Skin of body (tissue), 2 donors: ENCODE measurements around the gene SNTG2. TPM values are rescaled to one million over a fixed set of nuclear protein-coding genes. Genes with fewer than 3 reads are reported as not detected.
"Not testable (repeated sequence)": the region's sequence is repeated elsewhere in the genome, so short reads cannot be mapped to it uniquely, and the experiment has no call there.

Source experiments
- DNase-seq: peaks from one replicate; lab custom pipeline; 2025; lab: John Stamatoyannopoulos, UW
- total RNA-seq: library from RNA; depleted of rRNA; stranded (reverse); fragments of >200 nt; gene quantifications from one replicate; pipeline ENCODE4 v1.2.3, GENCODE V29; 2014

Gene SNTG2
- 5.2 TPM for total RNA-seq

GRCh38 chr2:950080-950966 is at the start of gene SNTG2:
SNTG2 (plus strand) TSS chr2:950849; CDS start chr2:950997, 148 bp downstream.
- no peak for DNase-seq

GRCh38 chr2:902584-902983 is 48.1 kb upstream of the SNTG2 start:
- no peak for DNase-seq

DNA sequence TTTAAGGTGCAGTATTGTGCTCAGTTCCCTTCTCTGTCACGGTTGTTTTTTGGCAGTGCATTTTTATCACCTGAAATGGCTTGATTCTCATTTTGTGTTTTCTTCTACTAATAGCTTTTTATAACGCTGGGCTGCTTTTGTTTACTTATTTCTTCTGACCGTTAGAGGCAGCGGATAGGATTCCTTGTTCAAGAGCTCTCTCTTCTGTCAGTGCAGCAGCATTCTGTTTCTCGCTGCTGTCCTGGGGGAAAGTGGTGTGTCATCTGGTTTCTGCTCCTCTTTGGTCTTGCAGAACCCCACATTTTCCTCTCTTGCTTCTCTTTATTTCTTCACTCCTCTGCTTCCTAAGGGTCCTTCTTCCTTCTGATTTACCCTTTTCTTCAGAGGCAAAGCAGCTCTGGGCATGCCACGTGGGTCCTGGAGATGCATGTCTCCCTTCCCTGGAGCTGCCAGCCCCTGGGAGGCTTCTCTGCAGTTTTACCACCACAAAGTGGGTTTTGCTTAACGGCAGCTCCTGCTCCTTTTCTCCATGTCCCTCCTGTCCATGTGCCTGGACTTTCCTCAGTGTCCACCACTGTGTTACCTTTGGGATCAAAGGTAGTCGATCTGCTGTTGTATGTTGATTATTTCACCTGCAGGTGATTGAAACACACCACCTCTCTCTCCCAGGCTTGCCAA is 47.3 kb upstream of the SNTG2 start:
- no peak for DNase-seq

- DNase-seq, result no peak
Measured at GRCh38 chr2:904246-905024, 46.2 kb upstream of the SNTG2 start.

DNA sequence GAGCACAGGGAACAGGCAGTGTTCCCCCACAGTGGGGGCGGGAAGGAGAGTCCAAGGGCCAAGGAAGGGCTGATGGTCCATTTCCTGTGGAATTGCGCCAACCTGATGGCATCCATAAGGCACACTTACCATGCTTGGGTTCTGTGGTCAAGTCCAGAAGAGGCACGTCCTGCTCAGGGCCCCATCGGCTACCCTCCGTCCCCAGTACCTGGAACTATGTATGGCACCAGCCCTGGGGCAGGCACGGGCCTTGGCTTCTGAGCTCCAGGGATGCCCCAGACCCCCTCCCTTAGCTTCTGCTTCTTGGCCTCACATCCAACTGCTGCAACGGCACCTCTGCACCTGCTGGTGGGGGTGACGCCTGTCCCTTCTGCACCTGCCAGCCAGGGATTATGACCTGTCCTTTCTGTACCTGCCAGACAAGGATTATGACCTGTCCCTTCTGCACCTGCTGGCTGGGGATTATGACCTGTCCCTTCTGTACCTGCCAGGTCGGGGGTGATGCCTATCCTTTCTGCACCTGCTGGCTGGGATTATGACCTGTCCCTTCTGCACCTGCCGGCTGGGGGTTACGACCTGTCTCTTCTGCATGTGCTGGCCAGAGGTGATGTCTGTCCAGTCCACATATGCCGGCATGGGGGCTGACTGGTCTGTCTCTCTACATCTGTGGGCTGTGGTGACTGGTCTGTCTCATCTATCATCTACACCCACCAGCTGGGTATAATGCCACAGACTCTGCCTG is 45.4 kb upstream of the SNTG2 start:
- DNase-seq, result no peak

DNA sequence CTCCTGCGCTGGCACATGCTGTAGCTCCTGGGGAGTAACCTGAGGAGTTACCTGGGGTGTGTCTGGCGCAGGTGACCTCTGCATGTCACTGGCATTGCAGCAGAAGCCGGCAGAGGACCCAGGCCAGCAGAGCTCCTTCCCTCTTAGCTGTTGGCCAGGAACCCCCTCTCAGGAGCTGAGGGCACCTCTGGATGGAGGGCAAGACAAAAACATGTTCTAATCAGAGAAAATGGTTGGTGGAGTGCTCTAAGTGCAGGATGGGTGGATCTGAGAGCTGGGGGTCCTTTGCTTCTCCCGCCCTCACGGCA is 44.9 kb upstream of the SNTG2 start:
- DNase-seq, result no peak

DNA sequence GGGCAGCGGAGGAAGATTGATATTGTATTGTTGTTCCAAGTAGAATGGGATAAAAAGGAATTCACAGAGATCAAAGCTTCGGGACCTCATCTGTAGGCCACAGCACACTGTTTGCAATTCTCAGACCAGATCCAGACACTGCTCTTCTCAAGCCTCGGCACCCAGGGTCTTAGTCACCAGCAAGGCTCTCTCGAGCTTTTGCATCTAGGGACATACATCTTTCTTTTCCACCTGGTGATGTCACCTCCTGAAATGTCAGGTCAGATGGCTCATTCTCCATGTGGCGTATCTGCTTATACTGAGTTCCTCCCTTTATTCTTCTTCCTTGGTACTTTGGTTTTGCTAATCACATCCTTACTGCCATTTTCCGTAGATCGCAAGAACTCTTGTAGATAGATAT is 42.9 kb upstream of the SNTG2 start:
- no peak for DNase-seq

- DNase-seq, result no peak
Measured at GRCh38 chr2:908568-908967, 42.1 kb upstream of the SNTG2 start.

DNA sequence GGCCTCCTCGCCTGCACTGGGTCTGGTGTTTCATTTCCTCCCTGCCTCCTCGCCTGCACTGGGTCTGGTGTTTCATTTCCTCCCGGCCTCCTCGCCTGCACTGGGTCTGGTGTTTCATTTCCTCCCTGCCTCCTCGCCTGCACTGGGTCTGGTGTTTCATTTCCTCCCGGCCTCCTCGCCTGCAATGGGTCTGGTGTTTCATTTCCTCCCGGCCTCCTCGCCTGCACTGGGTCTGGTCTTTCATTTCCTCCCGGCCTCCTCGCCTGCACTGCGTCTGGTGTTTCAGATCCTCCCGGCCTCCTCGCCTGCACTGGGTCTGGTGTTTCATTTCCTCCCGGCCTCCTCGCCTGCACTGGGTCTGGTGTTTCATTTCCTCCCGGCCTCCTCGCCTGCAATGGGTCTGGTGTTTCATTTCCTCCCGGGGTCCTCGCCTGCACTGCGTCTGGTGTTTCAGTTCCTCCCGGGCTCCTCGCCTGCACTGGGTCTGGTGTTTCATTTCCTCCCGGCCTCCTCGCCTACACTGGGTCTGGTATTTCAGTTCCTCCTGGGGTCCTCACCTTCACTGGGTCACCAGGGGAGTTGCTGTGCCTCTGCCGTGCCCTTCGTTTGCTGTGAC is 40.8 kb upstream of the SNTG2 start:
- DNase-seq, result not testable (repeated sequence)

- DNase-seq, result no peak
Measured at GRCh38 chr2:910698-911097, 40.0 kb upstream of the SNTG2 start.

DNA sequence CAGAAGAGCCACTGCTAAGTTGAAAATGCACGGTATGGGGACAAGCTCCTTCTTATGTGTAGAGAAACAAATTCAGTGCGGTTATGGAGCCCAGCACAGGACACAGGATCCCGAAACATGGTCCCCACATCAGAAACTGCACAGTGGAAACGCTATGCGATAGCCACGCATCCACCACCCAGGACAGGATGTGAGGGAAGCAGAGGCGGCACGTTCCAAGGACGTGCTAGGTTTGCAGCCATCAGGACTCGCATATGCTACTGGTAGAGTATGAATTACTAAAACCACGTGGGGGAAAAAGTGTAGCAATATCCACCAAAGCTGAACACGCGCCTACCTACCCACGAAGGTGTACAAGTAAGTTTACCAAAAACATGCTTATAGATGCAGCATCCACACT is 34.7 kb upstream of the SNTG2 start:
- DNase-seq, result no peak

- no peak for DNase-seq
Measured at GRCh38 chr2:916935-917334, 33.7 kb upstream of the SNTG2 start.

DNA sequence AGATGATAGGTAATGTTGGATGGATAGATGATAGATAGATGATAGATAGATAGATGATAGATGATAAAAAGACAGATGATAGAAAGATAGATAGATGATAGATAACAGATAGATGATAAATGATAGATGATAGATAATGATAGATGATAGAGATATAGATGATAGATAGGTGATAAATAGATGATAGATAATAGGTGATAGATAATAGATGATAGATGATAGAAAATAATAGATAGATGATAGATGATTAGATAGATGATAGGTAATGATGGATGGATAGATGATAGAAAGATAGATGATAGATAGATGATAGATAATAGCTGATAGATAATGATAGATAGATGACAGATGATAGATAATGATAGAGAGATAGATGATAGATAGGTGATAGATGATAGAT is 31.0 kb upstream of the SNTG2 start:
- DNase-seq, result no peak

GRCh38 chr2:920573-920972 is 30.1 kb upstream of the SNTG2 start:
- DNase-seq, result no peak

DNA sequence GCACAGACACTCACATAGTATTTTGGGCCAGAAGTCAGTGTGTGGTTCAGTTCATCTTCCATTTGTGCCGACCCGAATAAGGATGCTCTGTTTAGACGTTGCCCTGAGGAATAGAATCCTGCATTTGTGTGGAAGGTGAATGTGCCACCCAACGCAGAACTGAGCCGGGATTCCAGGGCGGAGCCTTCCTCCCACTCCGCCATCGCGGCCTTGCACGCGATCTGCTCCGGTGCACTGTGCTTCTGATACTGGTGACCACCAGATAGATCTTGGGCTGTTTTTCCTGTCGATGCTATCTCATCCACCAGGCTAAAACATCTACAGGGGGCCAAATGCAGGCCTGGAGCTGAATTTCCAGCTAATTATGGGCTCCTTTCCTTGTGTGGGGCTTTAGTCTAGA is 29.6 kb upstream of the SNTG2 start:
- DNase-seq, result no peak

DNA sequence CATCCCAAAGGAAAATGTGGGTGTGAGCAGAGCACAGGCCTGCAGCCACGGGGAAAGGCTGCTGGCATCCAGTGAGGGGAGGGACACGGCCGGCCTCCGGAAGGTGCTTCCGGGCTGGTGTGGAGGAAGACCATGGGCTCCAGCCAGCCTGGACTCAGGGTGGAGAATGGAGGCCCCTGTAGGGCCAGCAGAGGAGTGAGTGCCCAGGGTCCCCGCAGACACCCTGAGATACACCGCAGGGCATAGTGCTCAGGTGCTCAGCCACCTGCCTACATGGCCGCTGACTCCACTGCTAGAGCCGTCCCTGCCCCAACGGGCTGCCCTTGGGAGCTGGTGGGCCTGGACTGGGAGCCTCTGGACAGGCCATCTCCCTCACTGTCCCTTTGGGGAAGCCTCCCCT is 28.5 kb upstream of the SNTG2 start:
- DNase-seq, result no peak

DNA sequence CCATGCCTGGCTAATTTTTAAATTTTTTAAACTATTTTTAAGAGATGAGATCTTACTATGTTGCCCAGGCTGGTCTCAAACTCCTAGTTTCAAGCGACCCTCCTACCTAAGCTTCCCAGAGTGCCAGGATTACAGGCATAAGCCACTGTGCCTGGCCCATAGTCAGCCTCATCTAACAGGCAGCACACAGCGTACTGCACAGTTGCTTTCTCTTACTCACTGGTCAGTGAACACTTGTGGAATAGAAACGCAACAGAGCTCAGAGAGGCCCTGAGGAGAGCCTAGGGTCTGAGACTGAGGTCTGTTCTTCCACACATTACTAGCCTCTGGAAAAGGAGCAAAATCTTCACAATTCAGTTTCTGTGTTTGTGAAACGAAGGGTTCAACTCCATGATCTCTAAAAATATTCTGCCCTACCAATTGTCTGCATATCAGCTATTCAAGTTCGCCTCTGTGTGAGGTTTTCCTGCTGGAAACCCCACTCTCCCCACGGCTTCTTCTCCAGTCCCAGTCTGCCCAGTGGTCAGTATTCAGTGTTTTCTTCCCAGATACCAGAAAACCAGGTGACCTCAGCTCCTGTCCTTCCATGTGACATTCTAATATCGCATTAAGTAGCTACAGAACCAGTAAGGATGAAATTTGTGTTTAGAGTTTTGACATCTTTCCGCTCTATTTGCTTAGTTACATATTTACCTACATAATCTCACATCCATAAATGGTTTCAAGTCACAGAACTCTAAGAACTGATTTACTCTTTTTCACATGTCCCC is 26.6 kb upstream of the SNTG2 start:
- no peak for DNase-seq

DNA sequence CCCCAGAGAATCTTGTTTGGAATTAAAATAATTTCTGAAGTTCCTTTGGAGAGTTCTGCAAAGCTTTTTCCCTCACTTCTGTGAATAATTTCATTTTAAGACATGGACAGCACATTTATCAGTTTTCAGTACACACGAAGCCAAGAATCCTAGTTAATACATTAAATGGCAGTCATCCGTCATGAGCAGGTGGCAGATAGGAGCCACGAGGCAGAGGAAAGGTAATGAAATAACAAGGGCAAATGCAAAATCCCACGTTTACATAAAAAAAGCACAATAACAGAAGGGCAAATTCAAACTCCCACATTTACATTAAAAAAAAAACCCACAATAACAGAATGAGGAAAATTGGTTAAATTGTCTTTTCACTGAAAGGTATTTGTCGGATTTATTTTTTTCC is 25.9 kb upstream of the SNTG2 start:
- no peak for DNase-seq

GRCh38 chr2:925309-925708 is 25.3 kb upstream of the SNTG2 start:
- no peak for DNase-seq

GRCh38 chr2:925711-926110 is 24.9 kb upstream of the SNTG2 start:
- no peak for DNase-seq
